GM18526 (cell line): ENCODE measurements around the gene STARD3NL.

ENCODE experiments used
- POLR2A ChIP-seq: IDR thresholded peaks from 3 replicates; pipeline ENCODE4 v1.6.1; 2011; ENCODE audit not compliant: insufficient read length; ENCODE audit errors: extremely low read depth

The STARD3NL gene

DNA sequence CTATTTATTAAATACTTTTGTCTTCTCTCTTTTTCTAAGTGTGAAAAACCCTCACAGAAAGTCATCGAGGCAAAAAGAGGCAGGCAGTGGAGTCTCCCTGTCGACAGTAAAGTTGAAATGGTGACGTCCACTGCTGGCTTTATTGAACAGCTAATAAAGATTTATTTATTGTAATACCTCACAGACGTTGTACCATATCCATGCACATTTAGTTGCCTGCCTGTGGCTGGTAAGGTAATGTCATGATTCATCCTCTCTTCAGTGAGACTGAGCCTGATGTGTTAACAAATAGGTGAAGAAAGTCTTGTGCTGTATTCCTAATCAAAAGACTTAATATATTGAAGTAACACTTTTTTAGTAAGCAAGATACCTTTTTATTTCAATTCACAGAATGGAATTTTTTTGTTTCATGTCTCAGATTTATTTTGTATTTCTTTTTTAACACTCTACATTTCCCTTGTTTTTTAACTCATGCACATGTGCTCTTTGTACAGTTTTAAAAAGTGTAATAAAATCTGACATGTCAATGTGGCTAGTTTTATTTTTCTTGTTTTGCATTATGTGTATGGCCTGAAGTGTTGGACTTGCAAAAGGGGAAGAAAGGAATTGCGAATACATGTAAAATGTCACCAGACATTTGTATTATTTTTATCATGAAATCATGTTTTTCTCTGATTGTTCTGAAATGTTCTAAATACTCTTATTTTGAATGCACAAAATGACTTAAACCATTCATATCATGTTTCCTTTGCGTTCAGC is 52.0 kb downstream of the STARD3NL start:
- no peak for TF ChIP-seq POLR2A

DNA sequence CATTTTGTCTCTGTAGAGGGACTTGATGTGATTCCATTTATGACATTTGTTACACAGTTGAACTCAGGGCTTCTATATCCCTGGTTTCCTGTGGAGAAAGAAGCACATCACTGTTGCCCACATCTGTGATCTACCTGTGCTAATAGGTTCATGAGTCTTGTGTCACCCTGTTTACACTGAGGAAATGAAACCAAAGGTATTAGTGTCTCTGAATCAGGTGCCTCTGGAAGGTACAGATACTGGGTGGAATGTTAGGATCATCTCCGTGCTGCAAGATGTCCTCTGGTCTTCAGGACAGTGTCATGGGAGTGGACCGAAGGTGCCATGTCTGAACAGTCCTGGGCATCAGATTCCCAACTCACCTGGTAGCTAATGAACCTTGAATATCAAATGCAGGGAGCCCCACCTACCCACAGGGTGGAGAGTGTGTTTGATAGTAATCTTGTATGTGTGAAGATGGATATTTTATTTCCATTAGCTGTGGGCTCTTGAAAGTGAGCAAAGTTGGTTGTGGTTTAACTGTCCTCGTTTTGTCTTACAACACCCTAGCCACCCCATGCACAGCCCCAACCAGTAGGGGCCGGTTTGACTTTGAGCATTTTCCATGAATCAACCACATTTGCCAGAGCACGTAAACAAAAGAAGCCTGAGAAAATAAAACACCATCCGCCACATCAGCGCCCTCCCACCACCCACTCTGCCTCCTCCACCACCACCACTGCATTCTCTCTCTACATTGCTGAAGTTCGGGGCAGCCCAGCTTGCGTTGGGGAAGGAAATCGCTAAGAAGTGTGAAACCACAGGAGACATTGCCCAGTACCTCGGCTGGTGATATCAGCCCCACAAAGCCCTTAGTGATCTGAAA is 54.7 kb downstream of the STARD3NL start:
- TF ChIP-seq POLR2A: no peak

DNA sequence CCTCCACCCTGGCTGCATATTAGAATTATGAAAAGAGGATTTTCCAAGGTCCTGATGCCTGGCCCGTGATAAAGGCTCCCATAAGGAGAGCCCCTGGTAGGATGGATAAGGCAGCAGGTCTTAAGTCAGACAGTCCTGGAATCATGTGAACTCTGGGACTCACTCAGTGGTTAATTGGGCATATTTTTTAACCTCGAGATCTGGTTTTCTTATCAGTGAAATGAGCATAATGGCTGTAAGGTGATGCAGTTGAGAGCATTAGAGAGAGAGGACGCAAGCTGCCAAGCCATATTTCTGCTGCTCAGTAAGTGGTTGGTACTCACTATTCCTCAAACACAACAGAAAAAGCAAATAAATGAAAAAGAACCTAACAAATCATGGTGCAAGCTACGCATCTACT is 57.6 kb downstream of the STARD3NL start:
- no peak for TF ChIP-seq POLR2A

DNA sequence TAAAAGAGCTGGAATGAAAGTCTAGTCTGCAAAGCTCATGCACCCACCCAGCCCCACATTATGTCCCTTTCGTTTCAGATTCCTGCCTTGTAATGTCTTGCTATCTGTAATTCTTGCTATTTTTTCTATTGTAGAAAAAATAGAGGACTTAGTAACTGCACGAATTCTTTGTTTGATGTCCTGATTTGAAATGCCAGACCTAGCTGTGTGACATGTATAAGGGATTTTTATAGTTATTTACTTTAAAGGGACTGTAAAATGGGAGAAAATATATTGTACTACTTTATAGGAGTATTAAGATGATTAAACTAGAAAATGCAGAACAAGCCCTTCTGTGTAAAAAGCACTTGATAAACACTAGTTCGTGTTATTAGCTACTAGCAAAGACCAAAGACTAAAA is 63.0 kb downstream of the STARD3NL start:
- no peak for TF ChIP-seq POLR2A

DNA sequence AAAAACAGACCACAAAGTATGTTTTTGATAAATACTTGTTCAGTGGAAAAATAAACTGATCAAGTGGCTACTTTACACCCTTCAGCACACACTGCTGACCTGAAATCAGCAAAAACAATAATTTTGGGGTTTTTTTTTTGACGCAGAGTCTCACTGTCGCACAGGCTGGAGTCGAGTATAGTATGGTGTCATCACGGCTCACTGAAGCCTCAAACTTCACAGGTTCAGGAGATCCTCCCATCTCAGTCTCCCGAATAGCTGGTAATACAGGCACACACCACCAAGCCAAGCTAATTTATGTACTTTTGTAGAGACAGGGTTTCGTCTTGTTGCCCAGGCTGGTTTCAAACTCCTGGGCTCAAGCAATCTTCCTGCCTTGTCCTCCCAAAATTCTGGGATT is 64.8 kb downstream of the STARD3NL start:
- no peak for TF ChIP-seq POLR2A

DNA sequence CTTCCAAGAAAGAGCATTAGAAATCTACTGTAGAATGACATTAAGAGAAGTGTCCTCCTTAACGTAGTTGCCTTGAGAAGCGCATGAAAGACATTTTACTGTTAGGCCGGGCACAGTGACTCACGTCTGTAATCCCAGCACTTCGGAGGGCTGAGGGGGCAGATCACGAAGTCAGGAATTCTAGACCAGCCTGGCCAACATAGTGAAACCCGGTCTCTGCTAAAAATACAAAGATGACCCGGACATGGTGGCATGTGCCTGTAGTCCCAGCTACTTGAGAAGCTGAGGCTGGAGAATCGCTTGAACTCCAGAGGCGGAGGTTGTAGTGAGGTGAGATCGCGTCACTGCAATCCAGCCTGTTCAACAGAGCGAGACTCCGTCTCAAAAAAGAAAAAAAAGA is 66.5 kb downstream of the STARD3NL start:
- TF ChIP-seq POLR2A: no peak

DNA sequence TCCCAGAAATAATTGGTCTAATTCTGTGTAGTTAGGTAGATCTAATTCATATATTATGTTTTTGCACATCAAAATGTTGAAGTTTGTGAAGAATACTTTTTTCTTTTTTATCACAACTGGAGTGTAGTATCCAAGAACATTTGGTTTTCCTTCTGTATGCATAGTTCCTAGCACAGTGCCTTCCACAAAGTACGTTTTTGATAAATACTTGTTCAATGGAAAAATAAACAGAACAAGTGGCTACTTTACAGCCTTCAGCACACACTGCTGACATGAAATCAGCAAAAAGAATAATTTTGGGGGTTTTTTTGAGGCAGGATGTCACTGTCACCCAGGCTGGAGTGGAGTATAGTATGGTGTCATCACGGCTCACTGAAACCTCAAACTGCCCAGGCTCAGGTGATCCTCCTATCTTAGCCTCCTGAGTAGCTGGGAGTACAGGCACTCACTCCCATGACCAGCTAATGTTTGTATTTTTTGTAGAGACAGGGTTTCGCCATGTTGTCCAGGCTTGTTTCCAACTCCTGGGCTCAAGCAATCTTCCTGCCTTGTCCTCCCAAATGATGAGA is 67.4 kb downstream of the STARD3NL start:
- TF ChIP-seq POLR2A: no peak

DNA sequence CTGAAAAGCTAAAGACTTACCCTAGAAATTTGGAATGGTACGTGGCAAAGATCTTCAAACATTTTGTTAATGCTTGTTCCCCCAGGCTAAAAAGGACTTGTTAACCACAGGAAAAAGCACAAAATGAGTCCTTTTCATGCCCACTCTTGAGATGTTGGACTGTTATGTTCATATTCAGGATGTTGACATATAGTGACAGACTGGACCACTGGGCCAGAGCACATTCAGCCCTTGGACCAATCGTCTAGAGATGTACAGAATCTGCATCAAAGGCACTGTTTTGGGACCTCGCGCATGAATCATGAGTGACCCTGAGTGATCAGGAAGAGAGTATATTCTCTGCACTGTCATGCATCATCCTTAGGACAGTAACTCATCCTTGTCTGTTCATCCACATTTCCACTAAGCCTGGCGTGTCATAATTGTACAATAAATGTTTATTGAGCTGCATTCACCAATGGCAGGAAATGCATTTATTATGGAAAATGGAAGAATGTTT is 70.1 kb downstream of the STARD3NL start:
- TF ChIP-seq POLR2A: no peak

DNA sequence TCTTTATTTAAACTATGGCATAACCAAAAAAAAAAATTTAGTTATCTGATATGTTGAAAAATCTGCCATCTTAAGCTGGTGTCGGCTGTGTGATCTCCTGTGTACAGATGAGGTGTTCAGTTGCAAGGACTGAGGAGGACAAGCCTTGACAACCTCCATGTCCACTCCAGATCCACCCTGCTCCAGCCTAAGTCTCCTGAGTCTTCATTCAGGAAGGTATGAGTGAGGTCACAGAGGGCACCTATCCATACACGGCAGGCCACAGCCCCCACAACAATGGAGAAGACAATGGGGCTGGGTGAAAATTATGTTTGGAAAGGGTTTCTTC is 79.3 kb downstream of the STARD3NL start:
- TF ChIP-seq POLR2A: no peak

DNA sequence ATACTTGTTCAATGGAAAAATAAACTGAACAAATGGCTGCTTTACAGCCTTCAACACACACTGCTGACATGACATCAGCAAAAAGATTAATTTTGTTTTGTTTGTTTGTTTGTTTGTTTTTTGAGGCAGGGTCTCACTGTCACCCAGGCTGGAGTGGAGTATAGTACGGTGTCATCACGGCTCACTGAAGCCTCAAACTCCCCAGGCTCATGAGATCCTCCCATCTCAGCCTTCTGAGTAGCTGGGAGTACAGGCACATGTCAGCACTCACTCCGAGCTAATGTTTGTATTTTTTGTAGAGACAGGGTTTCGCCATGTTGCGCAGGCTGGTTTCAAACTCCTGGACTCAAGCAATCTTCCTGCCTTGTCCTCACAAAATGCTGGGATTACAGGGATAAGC is 84.5 kb downstream of the STARD3NL start:
- no peak for TF ChIP-seq POLR2A

DNA sequence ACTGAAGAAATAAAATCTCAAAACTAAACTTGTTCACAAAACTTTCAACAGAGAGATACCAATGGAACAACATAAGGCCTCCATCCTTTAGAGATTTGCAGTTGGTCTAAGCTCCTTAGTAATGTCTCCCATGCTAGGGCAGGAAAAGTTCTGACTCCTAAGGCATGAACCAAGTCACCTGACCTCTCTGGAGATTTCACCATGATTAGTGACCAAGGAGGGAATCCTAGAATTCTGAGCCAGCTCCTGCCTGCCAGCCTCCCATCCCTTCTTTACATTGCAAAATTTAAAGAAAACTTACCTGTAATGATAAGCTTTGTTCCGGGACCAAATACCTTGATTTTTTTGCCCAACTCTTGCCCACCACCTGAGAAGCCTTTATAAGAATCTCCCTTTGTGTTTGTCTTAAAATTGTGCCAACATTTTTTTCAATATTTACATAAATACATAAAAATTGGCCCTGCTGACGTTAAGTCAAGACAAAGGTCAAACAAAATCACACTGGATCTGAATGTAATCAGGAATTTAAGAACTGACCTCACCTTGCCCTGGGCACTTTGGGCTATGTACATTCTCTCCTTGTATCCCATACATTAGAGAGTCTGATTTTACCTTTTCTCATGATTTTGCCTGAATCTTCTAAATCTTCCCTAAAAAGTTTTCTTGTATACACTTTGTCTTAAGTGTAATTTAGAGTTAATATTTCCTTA is 95.4 kb downstream of the STARD3NL start, which contains the start of gene TARP:
TSS of gene TARP (minus strand) at position 351 of the 710 bp plus-strand sequence.
- no peak for TF ChIP-seq POLR2A

DNA sequence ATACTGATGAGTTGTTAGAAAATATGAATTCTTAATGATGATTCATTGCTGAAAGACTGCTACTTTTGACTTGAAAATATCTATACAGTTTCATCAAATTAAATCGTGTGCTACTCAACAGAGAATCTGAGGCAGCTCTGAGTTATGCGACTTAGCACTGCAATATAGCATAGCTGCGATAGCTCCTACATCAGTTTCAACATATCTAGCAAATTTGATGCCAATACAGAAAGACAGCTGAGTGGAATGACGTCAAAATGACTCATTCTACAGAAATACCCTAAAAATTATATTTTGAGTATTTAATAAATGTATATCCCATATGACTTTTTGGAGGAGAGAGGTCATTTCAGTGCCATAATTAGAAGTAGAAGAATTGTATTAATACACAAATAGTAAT is 96.4 kb downstream of the STARD3NL start:
- no peak for TF ChIP-seq POLR2A

DNA sequence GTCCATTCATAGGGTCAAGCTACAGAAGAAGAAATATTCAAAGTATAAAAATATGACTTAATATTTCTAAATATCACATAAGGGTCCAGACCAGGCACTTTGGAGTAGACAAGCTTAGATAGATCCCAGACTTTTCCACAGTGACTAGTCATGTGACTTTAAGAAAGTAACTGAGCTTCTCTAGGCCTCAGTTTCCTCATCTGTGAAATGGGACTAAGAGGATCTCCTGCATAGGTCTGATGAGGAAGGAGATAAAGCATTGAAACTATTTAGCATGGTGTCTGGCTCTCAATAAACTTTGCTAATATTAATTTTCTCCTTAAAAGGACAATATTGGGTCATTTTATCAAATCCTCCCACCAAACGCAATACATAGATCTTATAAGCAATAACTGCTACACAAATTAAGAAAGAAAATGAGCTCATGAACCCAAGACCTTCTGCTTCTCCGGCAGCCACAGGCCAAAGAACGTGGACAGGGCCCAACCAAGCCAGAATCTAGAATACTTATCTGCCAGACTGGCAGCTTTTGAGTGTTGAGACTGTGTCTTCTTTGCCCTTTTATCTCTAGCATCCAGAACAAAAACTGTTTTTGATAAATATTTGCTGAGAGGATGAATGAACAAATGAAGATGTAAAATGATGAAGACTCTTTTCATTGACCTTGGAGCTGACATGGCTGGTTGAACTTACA is 97.0 kb downstream of the STARD3NL start:
- no peak for TF ChIP-seq POLR2A

DNA sequence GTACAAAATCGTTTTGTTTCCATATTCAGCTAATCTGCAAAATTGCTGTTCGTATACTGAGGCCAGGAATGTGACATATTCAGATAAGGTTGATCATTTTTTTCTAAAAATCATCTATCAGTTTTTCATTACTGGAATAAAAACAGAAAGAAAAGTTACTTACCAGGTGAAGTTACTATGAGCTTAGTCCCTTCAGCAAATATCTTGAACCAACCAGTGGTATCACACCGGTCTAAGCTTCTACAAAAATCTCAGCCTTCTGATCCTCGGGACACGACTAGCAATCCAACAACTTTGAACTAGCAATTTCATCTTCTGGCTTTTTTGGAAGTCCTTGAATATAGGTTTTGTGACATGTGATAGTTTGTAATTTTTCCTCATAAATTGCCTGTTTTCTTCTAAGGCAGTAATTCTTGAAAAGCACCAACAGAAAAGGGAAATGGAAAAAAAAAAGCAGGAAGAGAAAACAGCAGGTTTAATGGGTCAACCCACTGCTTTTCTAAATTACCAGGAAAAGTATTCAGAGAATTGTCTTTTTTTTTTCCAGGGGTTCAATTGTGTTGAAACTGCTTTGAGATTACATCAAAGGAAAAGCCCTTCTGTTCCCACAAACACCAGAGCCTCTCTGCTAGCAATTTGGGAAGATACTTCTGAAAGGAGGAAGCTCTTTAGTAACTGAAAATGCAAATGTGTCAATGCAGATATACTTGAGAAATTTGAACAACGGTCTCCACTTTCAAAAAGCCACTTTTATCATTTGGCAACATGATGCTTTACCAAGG is 98.2 kb downstream of the STARD3NL start:
- no peak for TF ChIP-seq POLR2A
